ENCODE data around the gene LDB1. TPM values are rescaled to one million over a fixed set of nuclear protein-coding genes. Genes with fewer than 3 reads are reported as not detected.
A peak's percentile ranks its signal among the peaks of the same experiment; 100 is the strongest.

The LDB1 gene
- total and polyA plus RNA-seq, 2 of the 13 experiments (the other 11 are each of a cell fraction or from before 2014, with no cell fraction given): 17.2 to 45.5 TPM

DNA sequence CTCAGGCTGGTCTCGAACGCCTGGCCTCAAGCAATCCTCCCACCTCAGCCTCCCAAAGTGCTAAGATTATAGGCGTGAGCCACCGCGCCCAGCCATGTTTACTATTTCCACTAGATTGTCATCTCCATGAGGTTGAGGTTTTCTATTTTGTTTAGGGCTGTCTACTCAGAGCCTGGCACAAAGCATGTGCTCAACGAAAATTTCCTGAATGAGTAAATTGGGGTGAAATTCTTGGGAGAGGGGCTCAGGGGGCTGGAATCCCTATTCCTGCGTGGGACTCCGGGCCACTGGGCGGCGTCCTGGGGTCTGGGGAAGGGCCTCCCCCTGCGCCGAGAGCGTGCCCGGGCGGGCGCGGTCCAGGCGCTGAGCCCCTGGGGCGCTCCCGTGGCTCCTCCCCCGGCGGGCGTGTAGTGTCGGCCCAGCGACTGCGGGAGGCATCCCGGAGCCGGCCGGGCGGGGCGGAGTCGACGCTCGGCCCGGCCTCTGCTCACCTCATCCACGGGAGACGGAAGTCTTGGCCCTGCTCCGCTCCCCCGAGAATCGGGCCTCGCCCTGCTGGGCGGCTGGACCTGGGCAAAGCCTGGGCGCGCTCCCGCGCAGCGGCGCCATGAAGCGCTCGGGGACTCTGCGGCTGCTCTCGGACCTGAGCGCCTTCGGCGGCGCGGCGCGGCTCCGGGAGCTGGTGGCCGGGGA is 55.2 kb downstream of the LDB1 start, which contains the start of gene HPS6 (continued):
- 0 out of 2 replicates have a peak, but pooled peaks have one; percentile 34 for TF ChIP-seq TFDP2 (CRISPR knock-in tag; IDR thresholded peaks at IDR 0.05)
- TF ChIP-seq ZMYM3 (CRISPR knock-in tag; IDR thresholded peaks at IDR 0.05): peak; percentile 94
- TF ChIP-seq BORCS8-MEF2B (CRISPR knock-in tag; IDR thresholded peaks at IDR 0.05): peak; percentile 32; the same call in 1 of the 2 replicates
- peak; percentile 55; the same call in 1 of the 2 replicates for TF ChIP-seq ZNF234 (CRISPR knock-in tag; conservative IDR thresholded peaks at IDR 0.05)
- peak; percentile 84 for TF ChIP-seq GATAD1 (CRISPR knock-in tag; IDR thresholded peaks at IDR 0.05)
- TF ChIP-seq ASH2L (IDR thresholded peaks at IDR 0.05; ENCODE audit: insufficient read length, low read depth, low read length): peak; percentile 71
- peak; percentile 95 for TF ChIP-seq ZNF574 (CRISPR knock-in tag; IDR thresholded peaks at IDR 0.05)
- TF ChIP-seq ZMYM4 (CRISPR knock-in tag; IDR thresholded peaks at IDR 0.05): peak; percentile 46; the same call in 1 of the 2 replicates
- peak; percentile 47; the same call in 1 of the 2 replicates for TF ChIP-seq GABPA (IDR thresholded peaks at IDR 0.05; ENCODE audit: low read depth, low read length)
- TF ChIP-seq GABPA (CRISPR knock-in tag; IDR thresholded peaks at IDR 0.05; ENCODE audit: low read depth): peak; percentile 54; the same call in 1 of the 2 replicates
- no peak for TF ChIP-seq GRHL1 (CRISPR knock-in tag; conservative IDR thresholded peaks at IDR 0.05)
- peak; percentile 88; the same call in 1 of the 2 replicates for TF ChIP-seq ZNF891 (CRISPR knock-in tag; IDR thresholded peaks at IDR 0.05)
- TF ChIP-seq, protein P1, sequence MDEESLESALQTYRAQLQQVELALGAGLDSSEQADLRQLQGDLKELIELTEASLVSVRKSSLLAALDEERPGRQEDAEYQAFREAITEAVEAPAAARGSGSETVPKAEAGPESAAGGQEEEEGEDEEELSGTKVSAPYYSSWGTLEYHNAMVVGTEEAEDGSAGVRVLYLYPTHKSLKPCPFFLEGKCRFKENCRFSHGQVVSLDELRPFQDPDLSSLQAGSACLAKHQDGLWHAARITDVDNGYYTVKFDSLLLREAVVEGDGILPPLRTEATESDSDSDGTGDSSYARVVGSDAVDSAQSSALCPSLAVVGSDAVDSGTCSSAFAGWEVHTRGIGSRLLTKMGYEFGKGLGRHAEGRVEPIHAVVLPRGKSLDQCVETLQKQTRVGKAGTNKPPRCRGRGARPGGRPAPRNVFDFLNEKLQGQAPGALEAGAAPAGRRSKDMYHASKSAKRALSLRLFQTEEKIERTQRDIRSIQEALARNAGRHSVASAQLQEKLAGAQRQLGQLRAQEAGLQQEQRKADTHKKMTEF (CRISPR knock-in tag; IDR thresholded peaks at IDR 0.05): peak; percentile 77
- peak; percentile 65; the same call in 1 of the 2 replicates for TF ChIP-seq ZNF143 (CRISPR knock-in tag; IDR thresholded peaks at IDR 0.05)
- TF ChIP-seq, protein P2, sequence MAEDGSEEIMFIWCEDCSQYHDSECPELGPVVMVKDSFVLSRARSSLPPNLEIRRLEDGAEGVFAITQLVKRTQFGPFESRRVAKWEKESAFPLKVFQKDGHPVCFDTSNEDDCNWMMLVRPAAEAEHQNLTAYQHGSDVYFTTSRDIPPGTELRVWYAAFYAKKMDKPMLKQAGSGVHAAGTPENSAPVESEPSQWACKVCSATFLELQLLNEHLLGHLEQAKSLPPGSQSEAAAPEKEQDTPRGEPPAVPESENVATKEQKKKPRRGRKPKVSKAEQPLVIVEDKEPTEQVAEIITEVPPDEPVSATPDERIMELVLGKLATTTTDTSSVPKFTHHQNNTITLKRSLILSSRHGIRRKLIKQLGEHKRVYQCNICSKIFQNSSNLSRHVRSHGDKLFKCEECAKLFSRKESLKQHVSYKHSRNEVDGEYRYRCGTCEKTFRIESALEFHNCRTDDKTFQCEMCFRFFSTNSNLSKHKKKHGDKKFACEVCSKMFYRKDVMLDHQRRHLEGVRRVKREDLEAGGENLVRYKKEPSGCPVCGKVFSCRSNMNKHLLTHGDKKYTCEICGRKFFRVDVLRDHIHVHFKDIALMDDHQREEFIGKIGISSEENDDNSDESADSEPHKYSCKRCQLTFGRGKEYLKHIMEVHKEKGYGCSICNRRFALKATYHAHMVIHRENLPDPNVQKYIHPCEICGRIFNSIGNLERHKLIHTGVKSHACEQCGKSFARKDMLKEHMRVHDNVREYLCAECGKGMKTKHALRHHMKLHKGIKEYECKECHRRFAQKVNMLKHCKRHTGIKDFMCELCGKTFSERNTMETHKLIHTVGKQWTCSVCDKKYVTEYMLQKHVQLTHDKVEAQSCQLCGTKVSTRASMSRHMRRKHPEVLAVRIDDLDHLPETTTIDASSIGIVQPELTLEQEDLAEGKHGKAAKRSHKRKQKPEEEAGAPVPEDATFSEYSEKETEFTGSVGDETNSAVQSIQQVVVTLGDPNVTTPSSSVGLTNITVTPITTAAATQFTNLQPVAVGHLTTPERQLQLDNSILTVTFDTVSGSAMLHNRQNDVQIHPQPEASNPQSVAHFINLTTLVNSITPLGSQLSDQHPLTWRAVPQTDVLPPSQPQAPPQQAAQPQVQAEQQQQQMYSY (CRISPR knock-in tag; IDR thresholded peaks at IDR 0.05): 0 out of 2 replicates have a peak, but pooled peaks have one; percentile 12
- peak; percentile 35; the same call in 1 of the 2 replicates for TF ChIP-seq ZNF329 (CRISPR knock-in tag; IDR thresholded peaks at IDR 0.05; ENCODE audit: low read depth)
- peak; percentile 48; the same call in 1 of the 2 replicates for TF ChIP-seq MEIS2 (CRISPR knock-in tag; IDR thresholded peaks at IDR 0.05)
- TF ChIP-seq ZBTB8A (CRISPR knock-in tag; IDR thresholded peaks at IDR 0.05; ENCODE audit: borderline replicate concordance, low read depth): 0 out of 2 replicates have a peak, but pooled peaks have one; percentile 41
